ENCODE data around the gene GPD1. TPM values are rescaled to one million over a fixed set of nuclear protein-coding genes. Genes with fewer than 3 reads are reported as not detected.

Gene GPD1
- 51.1 TPM for total RNA-seq
- long read RNA-seq, transcript GPD1-201 (8 exons, 3,082 nt), result major isoform, 48 of 58 reads
- long read RNA-seq, partial matches to known transcripts, result 1 of 58 reads
- long read RNA-seq, other reads (novel, unspliced or antisense), result 9 of 58 reads

DNA sequence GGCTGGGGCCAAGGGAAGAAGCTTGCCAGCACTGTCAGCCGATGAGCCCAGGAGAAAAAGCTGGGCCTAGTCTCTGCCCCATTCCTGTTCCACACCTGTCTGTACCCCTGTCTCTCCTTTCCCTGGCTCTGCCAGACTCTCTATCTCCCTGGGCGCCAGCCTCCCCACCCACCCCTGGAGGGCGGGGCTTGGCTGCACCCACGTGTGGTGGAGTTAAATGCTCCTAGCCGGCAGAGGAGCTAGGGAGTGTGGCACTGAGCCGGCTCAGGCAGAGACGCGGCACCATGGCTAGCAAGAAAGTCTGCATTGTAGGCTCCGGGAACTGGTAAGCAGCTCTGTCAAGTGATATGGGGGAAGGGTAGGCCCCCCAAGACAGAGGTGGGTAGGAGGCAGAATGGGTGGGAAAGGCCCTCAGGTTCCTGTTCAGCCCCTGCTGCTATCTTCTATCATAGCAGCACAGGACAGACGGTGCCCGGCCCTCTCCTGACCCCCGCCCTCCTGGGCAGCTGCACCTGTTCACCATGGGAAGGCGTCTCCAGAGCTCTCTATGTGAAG is at the start of gene GPD1:
TSS of gene GPD1 (plus strand) at position 242 of the 555 bp plus-strand sequence. CDS start at position 285, 43 bp downstream.
- peak; percentile 71 for DNase-seq (ENCODE audit: missing footprints)
- intact Hi-C loops (cut with DNase I), result no loop called here
- peak; percentile 86 for ATAC-seq

DNA sequence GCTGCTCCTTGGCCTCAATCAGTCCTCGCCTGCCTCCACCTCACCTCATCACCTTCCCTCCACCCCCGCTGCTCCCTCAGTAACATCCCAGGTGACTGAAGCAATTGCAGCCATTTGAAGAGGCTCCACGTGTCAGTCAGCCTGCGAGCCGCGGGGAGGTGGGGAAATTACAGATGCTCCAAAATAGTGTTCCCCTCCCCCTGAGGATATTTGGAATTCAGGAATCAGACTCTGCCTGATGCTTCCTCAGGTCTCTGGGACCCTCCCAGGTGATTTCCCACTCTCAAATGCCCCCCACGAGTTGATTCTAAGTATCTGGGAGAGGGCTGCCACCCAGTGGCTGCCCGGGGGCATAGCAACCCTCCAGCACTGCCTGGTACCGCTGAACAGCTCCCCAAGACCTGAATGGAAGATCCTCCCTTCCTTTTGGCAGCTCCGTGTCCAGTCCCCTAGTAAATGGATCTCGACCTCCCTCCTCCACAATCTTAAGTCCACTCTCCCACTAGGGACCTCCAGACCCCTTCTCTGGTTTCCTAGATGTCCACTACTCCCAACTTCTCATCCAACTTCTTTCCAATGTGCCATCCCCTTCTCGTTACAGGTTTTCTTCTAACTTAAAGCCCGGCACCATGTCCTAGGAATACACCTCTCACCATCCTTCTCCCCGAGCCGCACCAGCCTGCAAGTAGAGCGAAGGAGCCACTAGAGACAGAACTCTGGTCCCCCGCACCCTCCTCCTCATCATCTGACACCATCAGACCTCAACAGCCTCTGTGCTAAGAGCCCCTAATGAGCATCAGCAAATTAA is 47.8 kb upstream of the GPD1 start:
- intact Hi-C loops (cut with DNase I), result loop anchor here (1.0 to 2.0 kb wide), 3 partner anchors 81 to 189 kb away; no protein-coding TSS in a partner anchor

DNA sequence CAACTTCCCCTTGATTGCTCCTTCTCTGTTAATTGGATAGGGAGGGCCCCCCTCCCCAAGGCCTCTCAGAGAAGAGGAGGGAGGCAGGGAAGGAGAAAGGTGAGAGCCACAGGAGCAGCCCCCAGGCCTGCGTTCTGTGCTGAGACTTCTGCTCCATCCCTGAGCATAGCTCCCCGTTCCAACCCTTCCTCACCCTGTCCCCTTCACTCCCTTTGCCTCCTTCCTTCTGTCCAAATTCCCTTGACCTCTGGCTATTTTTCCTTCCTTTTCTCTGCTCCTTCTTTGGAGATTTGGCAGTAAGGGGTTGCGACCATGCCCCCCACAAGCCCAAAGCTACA is 47.2 kb upstream of the GPD1 start:
- no peak for DNase-seq (ENCODE audit: missing footprints)
- ATAC-seq, result no peak
- intact Hi-C loops (cut with DNase I), result loop anchor here (1.0 to 2.0 kb wide), 3 partner anchors 82 to 190 kb away; no protein-coding TSS in a partner anchor

More for the DNA sequence above, 47.8 kb upstream of the GPD1 start:
- ATAC-seq, result peak; percentile 45
- DNase-seq (ENCODE audit: missing footprints), result no peak

DNA sequence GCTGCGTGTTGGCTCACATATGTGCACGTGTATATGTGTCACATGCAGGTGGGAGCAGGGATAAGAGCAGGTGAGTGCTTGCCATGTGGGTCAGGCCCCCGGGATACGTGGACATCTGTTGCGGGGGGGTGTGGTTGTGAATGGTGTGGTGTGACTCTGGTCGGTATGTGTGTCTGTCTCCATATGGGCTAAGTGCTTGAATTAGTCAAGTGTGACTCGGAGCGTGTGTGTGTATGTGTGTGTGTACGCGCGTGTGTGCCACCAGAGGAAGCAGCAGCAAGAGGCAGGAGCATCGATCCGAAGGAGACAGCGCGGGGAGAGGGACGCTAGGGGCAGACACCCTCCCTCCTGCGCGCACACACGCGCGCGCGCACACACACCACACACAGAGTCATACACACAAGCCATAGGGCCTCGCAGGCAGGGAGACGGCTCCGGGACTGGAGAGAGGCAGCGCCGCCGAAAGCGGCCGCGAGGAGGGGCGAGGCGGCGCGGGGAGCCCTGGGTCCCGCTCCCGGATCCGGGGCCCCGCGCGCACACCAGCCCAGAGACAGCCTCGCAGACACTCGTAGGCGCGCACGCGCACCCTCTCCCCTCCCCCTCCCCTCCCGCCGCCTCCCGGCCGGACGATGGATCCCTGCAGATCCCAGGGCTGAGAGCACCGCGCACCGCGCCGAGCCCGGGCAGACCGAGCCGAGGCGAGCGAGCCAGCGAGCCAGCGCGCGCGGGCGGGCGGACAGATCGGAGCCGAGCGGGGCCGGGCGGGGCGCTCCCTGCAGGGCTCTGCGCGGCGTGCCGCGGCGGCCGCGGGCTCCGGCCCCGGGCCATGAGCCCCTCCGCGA is 46.6 kb upstream of the GPD1 start, which contains the start of gene ASIC1:
TSS of gene ASIC1 (plus strand) at position 597 of the 842 bp plus-strand sequence. CDS start 1,171 bp downstream, outside the sequence.
- DNase-seq (ENCODE audit: missing footprints) (peak; percentile 83), ATAC-seq (peak; percentile 85)
- intact Hi-C loops (cut with DNase I), result loop anchor here (1.0 to 2.0 kb wide), 3 partner anchors 82 to 190 kb away; no protein-coding TSS in a partner anchor

DNA sequence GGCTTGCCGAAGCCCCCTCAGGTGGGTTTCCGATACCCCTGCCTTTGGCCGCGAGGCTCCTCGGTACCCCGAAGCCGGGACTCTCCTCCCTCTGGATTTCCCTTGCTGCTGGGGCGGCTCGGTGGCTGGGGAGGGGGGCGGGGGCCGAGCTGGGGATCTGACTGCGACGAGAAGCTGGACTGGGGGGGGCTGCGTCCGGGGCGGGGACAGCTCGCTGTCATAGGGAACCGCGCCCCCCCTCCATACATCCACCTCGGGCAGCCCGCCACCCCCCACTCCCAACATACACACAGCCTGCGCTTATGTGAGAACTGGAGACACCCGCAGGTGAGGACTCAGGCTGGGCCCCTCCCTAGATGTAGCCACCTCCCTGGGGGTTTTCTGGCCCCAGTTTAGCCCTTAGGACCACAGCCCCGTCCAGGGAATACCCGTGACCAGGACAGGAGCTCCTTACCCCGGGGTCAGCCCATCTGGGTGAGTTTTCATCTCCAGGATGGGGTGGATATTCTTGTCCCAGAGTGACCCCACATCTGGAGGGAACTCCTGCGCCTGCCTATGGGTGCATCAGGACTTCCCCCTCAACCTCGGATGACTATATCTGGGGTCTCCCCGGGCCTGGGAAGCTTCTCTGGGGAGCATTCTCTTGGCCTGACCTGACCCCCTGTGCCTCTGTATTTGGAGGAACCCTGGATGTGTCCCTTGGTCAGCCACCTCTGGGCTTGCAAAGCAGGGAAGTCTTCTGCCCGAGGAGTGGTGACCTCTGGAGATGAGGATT is 45.7 kb upstream of the GPD1 start:
- ATAC-seq, result no peak

DNA sequence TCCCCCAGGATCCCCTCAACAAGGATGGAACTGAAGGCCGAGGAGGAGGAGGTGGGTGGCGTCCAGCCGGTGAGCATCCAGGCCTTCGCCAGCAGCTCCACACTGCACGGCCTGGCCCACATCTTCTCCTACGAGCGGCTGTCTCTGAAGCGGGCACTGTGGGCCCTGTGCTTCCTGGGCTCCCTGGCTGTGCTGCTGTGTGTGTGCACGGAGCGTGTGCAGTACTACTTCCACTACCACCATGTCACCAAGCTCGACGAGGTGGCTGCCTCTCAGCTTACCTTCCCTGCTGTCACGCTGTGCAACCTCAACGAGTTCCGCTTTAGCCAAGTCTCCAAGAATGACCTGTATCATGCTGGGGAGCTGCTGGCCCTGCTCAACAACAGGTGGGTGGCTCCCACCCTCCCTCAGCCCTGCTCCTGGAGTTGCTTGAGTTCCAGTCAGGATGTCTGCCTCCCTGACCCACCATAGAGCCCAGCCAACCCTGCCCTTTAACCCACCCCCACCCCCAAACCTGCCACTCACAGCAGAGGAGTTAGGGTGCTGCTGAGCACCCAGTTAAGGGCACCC is 45.0 kb upstream of the GPD1 start:
- no peak for DNase-seq (ENCODE audit: missing footprints)
- intact Hi-C loops (cut with DNase I), result no loop called here
- ATAC-seq, result no peak

More for the DNA sequence above, 45.7 kb upstream of the GPD1 start:
- intact Hi-C loops (cut with DNase I), result loop anchor here (2.0 kb wide), 2 partner anchors 83 to 191 kb away; no protein-coding TSS in a partner anchor
- no peak for DNase-seq (ENCODE audit: missing footprints)

DNA sequence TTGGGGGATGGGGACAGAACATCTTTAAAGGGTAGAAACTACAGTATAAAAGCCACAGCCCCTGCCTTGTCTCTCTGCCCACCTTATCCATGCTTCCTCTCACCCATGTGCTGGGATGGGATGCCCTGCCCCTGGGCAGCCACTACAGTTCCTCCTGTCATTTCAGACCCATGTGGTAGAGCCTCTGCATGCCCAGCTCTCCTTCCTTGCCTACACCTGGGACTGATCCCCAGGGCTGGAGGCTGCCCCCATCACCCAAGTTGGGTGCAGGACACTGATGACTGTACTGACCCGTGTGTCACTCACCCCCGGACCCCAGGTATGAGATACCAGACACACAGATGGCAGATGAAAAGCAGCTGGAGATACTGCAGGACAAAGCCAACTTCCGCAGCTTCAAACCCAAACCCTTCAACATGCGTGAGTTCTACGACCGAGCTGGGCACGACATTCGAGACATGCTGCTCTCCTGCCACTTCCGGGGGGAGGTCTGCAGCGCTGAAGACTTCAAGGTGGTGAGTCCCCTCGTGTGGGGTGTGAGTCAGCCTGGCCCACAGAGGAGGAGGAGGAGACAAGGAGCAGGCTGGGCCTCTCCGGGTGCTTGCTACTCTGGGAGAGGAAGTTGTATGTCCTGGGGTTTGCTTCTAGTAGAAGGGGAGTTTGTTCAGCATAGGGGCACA is 44.2 kb upstream of the GPD1 start:
- no peak for DNase-seq (ENCODE audit: missing footprints)
- ATAC-seq, result no peak
- intact Hi-C loops (cut with DNase I), result loop anchor here (5.0 kb wide), 1 partner anchor 282 kb away; no protein-coding TSS in a partner anchor

DNA sequence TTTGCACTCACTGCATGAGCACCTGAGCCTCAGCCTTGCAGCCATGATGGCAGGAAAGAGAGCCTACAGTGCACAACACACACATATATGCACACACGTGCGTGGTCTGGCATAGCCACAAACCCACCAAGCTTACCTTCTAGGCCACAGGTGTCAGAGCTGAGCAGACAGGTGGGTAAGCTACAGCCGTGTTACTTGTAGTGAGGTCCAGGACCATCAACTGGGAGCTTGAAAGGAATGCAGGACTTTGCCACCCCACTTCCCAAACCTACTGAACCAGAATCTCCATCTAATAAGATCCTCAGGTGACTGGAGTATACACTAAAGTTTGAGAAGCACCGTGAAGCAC is 43.7 kb upstream of the GPD1 start:
- intact Hi-C loops (cut with DNase I), result loop anchor here (5.0 kb wide), 1 partner anchor 283 kb away; no protein-coding TSS in a partner anchor
- ATAC-seq, result no peak
- DNase-seq (ENCODE audit: missing footprints), result no peak

DNA sequence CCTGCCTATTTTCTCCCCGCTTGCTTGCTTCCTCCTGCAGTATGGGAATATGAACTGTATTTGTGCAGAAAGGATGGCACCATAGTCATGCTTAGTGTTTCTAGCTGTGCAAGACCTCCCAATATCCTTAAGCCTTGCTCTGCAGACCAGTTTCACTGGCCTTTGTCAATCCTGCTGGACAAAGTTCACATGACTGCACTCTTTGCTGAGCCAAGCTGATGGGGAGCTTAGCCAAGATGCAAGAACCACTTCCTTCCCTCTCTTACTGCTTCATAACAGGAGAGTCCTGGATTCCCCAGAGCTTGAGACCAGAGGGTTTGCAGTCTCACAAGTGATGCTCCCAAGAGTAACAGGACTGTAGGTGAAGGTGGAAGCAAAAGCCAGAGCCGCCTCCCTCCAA is 42.6 kb upstream of the GPD1 start:
- intact Hi-C loops (cut with DNase I), result loop anchor here (5.0 kb wide), 1 partner anchor 284 kb away; no protein-coding TSS in a partner anchor
- DNase-seq (ENCODE audit: missing footprints) (no peak), ATAC-seq (no peak)

DNA sequence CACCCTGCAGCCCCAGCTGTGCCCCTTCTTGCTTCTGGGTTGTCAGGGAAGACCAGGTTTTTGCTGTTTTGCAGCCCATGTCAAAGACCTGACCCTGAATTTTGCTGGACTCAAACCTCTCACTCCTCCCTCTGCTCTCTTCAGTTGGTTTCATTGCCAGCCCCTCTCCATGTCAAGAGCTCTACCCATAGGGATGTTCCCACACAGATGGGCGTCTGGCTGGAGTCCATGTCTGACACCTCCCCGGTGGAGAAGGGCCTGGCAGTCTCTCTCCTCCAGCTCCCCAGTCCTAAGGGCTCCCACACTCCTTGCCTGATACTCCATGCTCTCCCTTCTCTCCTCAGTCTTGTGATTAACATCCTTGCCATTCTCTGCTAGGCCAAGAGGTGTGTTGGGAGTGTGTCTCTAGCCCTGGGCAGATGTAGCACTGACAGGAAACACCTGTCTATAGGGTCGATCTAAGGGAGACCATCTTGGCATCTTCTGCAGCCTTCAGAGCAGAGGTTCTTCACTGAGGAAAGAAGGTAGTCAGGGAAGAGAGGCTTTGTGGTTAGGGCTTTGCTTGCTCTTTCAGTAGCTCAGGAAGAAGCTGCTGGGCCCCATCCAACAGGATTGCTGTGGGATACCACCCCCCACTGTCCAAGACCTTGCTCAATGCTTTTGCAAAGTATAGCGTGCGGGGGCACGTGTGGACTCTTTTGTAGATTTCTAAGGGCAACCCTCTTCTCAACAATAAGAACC is 41.7 kb upstream of the GPD1 start:
- intact Hi-C loops (cut with DNase I), result loop anchor here (5.0 kb wide), 1 partner anchor 285 kb away; no protein-coding TSS in a partner anchor

DNA sequence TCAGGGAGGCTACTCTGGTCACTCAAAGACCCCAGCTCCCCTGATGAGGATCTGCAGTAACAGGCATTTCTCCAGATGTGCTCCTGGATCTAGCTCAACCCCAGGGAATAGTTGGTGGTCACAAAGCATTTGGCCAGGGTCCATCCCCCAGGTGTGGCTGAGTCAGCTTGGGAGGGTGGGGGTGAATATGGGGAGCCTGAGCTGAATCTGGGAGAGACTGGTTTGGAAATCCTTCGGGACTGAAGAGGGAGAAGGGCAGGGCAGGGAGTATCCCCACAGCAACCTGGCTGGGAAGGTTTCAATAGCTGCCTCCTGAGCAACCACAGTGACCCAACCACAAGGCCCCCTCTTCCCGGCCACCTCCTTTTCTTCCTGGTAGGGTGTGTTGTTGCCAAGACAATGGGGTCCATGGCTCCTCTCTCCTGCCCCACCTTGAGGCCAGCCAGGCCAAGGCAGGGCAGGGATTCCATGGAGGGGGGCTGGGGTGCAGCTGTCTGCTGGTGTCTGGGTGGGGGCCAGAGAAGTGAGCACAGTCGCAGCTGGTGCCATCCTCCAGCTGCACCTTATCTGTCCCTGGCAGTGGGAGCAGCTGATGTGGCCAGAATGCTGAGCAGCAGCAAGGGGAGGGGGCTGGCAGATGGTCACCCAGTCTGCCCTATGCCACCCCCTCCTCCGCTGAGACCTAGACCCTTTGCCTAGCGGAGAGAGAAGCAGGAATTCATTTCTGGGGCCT is 40.9 kb upstream of the GPD1 start:
- ATAC-seq (no peak), DNase-seq (ENCODE audit: missing footprints) (no peak)
- intact Hi-C loops (cut with DNase I), result loop anchor here (5.0 kb wide), 1 partner anchor 286 kb away; no protein-coding TSS in a partner anchor

More for the DNA sequence above, 41.7 kb upstream of the GPD1 start:
- ATAC-seq, result no peak
- no peak for DNase-seq (ENCODE audit: missing footprints)

DNA sequence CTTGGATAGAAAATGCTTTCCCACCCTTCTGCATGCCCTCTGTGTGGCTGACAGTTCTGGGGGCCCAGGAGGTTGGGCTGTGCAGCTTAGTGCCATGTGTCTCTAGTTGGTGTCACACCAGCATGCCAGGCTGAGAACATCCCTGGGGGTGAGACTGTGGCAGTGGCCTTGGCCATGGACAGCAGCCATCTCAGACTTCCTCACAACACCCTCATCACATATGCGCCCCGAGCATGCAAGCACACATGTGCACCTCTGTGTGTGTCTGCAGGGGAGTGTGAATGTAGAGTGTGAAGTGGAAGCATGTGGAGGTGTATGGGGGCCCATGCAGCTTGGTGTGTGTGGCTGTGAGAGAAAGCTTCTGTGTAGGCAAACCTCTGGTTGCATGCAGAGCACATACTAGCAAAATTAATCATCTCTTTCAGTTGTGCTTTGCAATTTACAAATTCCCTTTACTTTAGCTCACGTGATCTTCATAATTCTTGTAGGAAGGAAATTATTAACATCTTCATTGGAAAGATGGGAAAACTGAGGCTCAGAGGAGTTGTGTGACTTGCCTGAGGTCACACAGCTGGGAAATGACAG is 38.0 kb upstream of the GPD1 start:
- DNase-seq (ENCODE audit: missing footprints) (no peak), ATAC-seq (no peak)
- intact Hi-C loops (cut with DNase I), result no loop called here

DNA sequence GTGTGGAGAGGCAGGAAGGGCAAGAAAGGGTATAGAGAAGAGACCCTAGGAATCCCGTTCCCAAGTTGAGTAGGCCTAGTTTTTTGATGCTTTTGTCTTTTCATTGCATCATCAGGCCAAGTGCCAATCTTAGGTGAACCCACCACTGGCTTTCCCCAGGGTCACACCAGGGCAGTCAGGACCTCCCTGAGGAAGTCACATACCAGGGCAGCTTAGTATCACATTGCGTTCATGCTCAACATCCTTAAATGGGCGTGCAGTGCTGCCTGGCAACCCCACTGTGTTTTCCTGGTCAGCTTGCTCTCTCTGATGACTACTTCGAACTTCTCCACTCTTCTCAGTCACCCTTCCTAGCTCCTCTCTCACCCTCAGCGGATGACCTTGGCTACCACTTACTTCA is 37.4 kb upstream of the GPD1 start:
- ATAC-seq (peak; percentile 62), DNase-seq (ENCODE audit: missing footprints) (no peak)
- intact Hi-C loops (cut with DNase I), result no loop called here

DNA sequence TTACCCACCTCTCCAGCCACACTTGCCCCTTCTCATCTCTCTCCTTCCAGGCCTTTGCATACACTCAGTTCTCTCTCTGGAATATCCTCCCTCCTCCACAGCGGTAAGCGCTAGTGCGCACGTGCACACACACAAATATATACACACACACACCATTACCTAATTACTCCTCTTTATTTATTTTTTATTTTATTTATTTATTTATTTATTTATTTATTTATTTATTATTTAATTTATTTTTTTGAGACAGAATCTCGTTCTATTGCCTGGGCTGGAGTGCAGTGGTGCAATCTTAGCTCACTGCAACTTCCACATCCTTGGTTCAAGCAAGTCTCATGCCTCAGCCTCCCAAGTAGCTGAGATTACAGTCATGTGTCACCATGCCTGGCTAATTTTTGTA is 34.7 kb upstream of the GPD1 start:
- DNase-seq (ENCODE audit: missing footprints), result no peak
- intact Hi-C loops (cut with DNase I), result no loop called here
- ATAC-seq, result no peak

DNA sequence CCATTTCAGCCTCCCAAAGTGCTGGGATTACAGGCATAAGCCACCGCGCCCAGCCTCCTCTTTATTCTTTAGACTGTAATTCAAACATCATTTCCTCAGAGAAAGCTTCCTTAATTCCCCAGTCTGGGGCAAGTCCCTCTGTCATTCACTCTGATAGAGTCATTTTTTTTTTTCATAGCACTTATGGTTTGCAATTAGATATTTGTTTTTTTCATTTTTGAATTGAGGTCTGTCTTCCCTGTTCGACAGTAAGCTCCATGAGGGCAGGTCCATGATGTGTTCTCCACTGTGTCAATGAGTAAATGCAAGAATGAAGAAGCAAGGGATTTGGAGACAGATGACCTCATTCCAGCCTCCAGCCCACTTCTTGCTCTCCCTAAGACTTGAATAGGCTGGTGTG is 34.3 kb upstream of the GPD1 start:
- DNase-seq (ENCODE audit: missing footprints), result no peak
- no peak for ATAC-seq
- intact Hi-C loops (cut with DNase I), result no loop called here

Measured in Right ventricle myocardium inferior (tissue), 1 donor.